LoVo (cell line): ENCODE results near the gene CFAP99.
A peak's percentile ranks its signal among the peaks of the same experiment; 100 is the strongest.

Source experiments
- DNase-seq: peaks from one replicate; pipeline ENCODE4 v3.0.0-alpha.2; 2016; ENCODE audit warnings: low spot score

Gene CFAP99

DNA sequence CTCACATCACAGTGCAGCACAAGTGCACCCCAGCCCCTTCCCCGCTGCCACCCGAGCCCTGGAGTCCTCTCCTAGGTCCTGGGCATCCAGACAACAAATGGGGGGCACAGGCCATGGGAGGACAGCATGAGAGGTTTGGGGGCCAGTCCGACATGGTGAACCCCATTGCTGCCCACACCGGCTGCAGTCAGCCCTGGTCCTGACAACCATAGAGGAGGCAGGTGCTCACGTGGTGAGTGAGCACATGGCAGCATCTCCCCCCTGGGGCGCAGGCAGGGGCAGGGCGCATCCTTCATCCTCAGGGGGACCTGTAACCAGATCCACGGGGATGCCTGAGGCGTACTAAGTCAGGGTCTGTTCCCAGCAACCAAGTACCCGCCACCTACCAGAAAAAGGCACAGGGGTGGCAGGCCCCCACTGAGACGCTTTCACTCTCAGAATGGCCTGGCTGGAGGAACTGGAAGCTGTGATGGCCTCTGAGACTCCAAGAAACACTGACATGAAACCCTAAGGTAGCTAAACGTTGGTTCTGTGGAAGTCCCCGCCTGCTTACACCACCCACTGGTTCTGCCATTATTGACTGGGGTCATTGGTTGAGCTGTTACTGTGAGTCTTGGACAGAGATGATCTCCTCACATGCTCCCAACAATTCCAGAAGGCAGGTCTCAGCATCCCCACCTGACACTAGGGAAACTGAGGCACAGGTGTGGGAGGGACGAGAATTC lies 6.8 kb upstream of the CFAP99 start:
- no peak for DNase-seq

DNA sequence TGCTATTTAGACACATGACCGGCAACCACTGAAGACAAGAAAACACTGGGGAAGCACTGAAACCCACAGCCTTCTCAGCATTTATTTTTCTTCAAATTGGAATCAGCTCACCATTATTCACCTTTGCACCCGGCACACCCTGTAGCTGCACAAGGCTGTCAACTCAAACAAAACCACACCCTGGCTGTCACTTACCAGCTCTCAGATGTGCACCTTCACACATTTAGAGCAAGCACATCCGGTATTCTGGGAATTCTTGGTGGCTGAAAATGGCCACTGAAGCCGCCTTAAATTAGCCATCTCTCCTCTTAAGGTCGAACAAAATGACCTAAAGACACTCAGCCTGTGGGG lies 6.2 kb upstream of the CFAP99 start:
- peak; percentile 80 for DNase-seq

DNA sequence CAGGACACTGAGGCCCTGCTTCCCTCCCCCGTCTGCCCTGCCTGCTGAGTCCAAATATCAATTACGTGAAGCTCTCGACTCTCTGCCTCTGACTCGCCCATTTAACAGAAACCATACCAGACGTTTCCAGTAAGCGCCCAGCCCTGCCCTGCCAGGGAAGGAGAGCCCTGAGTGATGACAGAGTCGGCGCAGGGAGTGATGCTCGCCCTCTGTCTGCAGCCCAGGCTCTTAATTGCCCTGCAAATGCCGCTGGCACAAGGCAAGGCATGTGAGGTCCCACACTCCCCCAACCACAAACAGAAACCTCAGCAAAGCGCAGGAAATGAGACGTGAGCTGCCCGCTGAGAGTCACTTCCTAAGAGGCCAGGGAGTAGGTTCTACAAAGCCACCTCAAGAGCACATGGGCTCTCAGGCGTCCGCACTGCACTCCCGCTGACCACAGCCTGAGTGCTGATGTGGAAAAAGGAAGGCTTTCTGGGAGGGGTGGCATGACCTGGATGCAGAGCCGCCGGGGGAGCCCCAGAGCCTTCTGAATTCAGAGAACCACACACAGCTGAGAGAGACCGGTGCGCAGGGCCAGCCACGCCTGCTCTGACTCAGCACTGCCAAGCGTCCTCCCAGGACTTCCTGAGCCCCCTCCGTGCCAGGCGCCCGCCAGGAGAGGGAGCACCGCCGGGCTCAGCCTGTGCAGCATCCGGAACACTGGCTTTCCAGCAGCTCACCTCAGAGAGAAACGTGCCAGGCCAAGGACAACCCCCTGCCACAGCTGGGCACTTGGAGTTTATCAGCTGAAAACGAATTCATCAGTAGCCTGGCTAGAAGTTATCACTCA lies 5.7 kb upstream of the CFAP99 start:
- peak; percentile 93 for DNase-seq

DNA sequence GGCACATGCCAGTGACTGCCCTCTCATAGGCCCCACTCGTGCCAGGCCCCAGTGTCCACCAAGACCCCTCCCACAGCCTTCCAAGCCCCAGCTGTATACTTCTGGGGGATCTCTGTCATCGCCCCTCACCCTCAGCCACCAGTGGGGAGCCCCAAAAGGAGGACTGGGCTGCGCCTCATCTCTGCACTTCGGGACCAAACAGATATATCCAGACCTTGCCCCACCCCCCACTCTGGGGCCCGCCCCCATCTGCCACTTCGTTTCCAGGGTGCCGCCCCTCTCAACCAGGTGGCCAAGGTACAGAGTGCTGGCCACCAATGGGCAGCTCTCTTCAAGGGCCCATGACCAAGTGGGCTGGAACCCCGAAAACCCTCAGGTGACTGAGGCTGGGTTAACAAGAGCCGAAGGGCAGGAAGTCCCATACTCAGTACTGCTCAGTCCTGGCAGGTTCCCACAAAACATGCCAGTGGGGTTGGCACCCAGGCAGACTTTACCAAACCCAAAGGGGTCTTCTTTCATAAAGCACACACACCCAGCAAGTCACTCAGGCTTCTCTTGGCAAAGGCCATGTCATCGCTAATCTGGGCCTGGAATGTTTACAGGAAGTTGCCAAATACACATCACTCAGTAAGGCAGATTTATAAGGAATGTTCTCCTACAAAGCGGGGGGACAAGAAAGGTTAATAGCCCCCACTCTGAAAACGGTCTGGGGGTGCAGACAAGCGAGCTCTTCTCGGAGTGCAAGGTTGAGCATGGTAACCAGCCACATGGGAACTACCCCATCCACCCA lies 4.7 kb upstream of the CFAP99 start:
- DNase-seq = no peak

DNA sequence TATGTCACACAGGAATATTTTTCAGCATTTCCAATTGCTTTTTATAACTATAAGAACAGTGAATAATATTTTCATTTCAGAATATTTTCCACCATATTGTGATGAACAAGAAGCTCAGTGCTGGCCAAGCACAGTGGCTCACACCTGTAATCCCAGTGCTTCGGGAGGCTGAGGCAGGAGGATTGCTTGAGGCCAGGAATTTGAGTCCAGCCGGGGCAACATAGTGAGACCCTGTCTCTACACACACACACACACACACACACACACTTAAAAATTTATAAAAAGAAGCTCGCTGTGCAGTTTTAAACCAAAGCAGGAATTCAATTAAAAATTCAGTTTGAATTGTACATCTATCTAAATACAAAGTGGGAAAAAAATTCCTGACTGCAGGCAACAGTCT lies 3.5 kb upstream of the CFAP99 start:
- DNase-seq = no peak

DNA sequence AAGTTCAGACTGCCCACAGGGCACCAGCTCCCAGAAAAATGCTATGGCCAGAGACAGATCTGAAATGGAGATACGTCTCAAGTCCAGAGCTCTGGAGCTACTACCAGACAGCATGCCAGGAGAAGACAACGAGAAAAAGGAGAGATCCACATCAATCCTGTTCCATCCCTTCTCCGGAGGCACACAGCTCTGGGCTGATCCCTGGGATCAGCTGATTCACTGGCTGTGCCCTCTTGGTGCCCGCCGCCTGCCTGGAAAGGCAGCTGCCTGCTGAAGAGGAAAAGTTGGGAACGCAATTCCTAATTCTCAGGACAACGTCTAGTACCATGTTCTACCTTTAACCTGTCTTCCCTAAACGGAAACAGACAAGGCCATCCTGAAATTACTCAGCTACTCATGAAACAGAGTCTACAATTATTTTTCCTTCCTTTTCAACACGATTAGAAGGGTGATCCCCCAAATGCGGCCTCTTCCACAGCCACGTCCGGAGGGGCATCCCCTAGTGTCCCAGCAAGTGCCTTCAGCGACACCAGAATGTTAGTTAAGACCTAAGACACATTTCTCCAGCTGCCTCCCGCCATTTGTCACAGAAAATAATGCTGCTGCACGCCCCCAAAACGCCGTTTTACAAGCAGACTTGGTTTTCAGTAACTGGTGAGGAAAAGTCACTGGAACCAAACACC lies 2.7 kb upstream of the CFAP99 start:
- DNase-seq = no peak

DNA sequence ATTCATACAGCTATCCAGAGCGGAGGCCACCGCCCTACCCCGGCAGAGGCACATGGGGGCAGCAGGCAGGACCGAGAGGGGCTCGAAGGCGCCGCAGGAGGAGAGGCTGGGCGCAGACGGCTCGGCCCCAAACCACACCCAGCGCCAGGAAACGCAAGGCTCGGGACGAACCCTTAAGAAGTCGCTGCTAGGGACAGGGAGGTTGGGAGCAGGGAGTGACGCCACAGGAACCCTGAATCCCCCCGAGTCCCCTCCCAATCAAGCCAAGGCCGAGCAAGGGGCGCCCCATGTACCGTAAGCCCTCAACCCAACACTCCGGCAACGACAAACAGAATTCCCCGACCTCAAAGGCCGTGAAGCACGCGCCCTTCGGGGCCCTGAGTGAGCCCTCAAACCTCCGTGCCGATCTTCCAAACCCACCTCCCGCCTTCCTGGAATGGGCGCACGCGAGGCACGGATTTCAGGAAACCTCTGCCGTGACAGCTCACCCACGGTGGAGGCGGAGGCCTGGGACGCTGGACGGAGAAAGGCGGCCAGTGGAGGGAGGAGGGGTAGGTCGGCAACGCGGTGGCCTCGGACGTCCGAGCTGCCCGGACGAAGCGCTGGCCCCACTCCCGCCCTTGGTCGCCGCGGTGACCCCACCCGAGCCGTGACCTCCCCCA lies 2.1 kb upstream of the CFAP99 start:
- no peak for DNase-seq

DNA sequence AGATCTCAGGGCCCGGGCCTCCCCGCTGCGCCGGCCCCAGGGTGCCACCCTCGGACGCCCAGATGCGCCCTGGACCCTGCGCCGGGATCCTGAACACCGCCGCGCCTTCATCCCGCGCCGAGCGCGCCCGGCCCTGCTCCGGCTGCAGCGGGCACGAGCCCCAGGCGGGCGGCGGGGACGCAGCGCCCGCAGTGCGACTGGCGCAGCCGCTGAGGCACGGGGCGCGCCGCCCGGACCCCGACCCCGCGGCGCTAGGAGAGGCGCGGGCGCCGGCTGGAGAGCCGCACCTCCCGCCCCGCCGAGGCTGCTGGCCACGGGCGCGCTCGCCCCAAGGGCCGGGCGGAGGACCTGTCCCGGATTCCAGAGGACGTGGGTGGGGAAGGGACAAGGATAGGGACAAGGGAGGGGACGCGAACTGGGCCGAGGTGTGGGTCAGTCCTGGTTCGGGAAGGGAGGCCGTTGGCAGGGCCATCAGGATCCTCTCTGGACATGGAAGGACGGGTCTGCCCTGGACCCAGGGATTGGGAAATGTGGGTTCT lies 1.5 kb upstream of the CFAP99 start:
- DNase-seq = no peak

DNA sequence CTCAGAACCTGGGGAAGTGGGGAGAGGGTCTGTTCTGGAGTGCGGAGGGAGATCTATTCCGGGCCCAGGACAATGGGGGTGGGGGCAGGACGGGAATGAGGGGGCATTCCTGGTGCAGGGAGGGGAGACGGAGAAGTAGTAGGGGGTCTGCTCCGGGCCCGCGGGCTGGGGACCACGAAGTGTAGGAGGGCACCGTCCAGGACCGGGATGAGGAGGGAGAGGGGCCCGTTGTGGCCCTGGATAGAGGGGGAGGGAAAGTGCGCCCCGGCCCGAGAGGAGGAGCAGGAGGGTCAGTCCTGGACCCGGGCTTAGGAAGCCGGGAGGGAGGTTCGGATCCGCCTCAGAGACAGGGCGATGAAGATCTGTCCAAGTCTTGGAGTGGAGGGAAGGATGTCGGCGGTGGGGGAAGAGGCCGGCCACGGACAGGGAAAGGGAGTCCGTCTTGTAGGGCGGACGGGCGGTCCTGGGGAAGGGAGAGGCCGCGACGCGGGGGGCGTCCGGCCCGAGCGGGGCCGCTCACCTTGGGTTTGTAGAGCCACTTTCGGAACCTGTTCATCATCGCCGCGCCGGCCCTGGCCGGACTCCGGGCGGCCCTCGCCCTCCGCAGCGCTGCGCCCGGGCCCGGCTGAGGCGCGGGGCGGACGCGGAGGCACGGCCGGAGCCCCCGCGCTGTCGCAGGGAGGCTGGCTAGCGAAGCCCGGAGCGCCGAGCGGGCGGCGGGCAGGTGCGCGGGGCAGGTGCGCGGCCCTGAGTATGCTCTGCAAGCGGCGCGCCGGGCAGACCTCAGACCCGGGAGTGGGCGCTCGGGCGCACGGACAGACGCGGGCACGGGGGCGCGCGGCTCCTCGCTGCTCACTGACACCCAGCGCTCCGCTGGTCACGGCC lies 748 bp upstream of the CFAP99 start, which contains the start of gene ZFYVE28:
Gene ZFYVE28 (minus strand): TSS at position 881 of the 885 bp plus-strand sequence. CDS start 322 bp downstream, at position 559.
- DNase-seq = no peak

DNA sequence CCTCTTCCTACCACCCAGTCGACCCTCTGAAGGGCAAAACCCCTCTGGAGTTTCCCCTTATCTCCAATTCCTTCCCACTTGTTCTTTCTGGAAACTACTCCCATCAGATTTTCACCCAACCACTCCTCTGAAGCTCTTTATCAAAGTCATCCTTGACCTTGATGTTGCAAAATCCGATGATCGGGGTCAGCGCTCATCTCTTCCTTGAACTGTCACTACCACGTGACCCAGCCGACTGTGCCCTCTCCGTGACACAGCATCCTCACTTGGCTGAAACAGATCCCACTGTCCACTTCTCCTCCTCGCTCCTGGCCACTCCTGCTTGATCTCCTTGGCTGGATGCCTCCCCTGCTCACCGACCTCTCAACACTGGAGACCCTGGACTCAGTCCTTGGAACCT lies 1.1 kb downstream of the CFAP99 start:
- no peak for DNase-seq

DNA sequence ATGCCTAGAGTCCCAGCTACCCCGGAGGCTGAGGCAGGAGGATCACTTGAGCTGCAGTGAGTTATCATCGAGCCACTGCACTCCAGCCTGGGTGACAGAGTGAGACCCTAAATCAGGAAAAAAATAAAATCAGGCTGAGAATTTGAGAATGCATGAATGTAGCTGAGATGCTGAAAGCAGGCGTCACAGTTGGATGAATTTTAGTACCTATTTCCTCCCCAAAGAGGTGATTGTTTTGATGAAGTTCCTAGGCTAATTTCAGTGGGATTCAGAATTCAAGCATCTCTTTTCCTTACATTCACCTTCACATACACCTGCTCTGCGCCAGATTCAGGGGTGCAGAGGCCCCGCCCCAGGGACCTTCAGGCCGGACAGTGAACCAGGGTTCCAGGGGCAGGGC lies 3.2 kb downstream of the CFAP99 start:
- DNase-seq = no peak

DNA sequence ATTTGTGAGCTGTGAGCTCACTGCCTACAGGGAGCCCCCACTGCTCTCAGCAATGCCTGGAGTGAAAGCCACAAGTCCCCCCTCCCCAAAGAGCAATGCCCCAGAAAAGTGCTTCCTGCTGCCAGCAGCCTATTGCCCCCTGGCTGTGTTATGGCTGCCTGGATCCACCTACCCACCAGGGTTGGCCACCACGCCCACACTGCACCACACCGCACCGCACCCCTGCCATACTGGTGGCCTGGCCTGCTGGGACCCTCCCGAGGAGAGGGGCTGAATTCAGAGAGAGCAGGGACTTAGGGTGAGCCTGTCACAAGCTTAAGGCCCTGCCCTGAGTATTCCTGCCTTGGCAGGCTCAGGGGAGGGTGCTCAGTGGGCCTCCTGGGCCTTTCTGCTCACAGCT lies 4.3 kb downstream of the CFAP99 start:
- no peak for DNase-seq

DNA sequence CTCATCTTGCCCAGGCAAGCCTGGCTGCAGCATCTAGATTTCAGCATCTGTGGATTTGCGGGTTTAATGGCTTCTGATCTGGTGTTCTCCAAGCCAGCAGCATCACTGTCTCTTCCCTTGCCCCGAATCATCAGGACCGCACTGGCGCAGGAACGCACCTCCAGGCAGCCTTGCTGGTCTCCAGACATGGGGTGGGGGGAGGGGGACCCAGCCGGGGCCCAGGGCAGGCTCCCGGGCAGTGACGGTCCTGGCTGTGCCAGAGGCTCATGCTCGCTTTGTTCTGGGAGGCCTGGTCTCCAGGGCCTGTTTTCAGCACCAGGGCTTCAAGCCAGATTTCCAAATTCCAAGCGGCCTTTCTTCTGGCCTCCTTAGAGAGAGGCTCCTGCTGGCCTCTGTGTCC lies 4.9 kb downstream of the CFAP99 start:
- DNase-seq = no peak

DNA sequence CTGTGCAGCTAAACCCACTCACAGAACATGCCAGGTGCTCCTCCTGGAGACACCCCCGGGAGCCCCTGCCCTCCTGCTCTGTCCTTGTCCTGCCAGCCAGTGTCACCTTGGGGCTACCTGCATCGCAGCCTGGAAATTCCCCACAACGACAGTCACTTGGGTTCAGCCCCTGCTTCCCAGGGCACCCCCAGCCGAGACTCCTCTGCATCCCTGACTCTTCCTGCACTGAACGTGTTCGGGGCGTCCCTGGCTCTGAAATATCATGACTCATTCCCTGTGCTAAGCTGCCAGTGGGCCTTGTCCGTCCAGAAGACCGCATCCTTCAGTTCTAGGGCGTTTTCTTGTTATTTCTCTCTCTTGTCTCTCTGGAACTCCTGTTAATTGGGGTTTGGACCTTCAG lies 5.8 kb downstream of the CFAP99 start:
- no peak for DNase-seq

DNA sequence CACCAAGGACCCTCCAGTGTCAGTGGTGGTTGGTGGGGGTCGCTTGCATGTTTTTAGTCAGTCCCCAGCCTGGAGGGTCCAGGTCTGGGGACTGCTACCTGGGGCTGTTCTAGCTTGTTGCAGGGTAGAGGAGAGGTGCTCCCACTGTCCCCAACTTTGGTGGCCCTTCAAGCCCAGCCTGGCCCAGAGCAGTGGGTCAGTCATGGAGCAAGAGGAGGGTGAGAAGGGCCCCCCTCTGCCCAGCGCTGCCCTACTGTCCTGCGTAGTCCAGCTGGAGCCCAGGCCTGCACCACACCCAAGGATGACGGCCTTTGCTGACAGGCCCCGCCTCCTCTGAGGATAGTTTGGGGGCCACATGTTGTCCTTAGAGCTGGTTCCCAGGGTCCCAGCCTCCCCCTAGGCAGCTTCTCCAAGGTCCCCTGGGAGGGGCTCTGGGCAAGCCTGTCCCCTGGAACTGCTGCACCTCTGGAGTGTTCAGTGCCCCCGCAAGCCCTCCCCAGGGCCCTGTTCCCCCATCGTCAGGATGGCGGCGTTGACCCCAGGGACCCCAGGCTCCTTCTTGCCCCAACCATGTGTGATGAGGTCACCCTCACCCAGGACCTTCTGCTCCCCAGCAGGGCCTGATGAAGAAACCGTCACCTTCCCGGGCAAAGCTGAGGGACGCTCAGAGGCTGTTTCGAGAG lies 6.8 kb downstream of the CFAP99 start:
- DNase-seq = no peak

DNA sequence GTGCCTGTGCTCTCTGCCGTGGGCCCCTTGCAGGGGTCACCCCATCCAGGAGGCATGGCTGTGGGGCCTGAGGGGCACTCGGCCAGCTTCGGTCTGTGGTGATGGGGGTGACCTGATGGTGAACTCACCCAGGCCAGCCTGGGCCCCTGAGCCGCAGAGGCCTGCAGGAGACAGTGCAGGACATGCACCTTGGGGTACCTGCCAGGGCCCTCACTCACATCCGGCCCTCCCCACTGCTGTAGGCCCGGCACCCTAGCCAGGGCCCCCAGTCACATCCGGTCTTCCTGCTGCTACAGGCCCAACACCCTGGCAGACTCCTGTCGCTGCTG lies 7.3 kb downstream of the CFAP99 start:
- DNase-seq = no peak

DNA sequence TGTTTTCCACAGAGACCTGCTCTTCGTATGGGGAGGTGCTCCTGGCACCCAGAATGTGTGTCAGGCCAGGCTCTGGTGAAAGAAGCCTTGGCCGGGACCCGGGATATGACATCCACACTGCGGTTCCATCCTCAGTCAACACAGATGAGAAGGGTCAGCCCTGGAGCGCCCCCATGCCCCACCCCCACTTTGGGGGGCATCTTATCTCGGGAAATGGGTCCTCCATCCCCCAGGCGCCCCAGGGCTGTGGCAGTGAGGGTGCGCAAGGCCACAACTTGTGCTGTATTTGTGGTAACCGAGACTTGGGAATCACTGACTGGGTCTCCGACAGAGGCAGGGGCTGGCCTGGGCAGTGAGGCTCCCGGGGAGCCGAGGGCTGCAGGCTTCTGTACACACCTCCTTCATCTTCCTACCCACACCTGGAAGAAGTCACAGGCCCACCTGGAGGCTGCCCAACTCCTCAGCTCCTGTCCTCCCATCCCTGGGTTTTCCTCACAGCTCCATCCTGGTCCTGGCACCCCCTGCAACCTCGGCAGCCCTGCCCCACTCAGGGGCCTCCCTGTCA lies 8.0 kb downstream of the CFAP99 start:
- DNase-seq = no peak

DNA sequence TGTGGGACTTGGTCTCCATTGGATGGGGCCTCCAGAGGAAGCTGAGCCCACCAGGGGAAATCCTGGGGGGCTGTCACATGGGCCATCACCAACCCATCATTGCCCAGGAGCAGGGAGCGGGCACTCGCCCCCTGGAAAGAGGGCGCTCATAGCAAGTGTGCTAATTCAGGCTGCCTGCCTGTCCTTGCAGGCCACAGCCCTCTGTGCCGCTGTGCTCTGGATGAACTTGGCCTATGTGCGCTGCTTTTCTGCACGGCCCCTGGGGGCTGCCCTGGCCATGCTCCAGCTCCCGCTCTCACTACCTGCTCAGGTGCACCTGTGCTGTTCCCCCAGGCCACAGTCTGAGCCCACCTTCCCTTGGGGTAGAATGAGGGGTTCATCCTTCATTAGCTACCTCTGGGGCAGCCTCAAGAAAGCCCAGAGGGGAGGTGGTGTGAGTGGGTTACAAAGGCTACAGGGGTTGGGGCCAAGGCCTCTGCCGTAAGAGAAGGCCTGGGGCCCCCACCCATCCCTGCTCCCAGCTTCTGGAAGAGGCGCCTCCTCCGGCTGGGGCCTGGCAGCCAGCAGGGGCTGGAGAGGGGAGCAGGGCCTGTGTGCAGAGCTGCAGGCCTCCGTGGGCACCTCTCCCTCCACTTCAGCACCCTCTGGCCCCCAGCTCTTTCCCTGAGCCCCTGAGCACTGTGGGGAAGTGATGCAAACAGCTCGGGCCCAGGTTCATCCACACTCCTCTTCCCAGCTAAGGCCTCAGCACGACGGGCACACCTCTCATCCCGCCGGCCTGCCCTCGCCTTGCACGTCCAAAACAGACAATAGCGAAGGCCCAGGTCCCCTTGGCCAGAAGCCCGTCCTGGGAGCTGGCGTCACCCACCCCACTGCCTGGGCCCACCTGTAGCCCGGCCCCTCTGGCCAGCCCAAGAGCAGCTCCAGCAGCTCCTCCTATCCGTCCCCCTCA lies 8.9 kb downstream of the CFAP99 start:
- DNase-seq = no peak
